MV-4-11 (cell line): Measurements from ENCODE around the gene HENMT1.
"Not testable (repeated sequence)": the region's sequence is repeated elsewhere in the genome, so short reads cannot be mapped to it uniquely, and the experiment has no call there.

Experiments
- DNase-seq: peaks from one replicate; lab custom pipeline; 2025; lab: John Stamatoyannopoulos, UW

HENMT1 gene

DNA sequence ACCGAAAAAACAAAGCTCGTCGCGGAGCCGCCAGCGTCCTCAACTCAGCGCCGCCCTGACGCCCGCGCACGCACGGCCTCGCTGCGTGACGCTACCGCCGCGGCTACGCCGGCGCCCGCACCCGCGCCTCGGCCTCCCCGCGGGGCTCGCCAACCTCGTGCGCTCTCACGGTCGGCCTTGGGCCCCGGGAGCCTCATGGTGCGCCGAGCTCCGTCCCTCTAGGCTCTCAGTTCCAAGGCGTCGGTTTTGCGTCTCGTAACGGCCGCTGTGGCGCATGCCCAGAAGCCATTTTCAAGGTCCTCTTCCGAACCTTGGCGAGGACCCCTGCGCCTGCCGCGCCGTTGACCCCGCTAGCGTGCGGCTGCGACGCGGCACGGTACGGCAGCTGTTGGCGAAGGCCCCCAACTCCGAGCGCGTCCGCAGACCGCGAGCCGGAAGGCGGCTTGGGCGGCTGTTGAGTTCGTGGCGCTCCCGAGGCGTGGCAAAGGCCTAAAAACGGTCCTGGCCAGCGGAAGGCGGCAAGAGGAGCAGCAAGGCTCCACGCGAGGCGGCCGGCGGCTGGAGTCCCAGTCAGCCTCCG is at the start of gene HENMT1:
TSS of gene HENMT1 (minus strand) at position 64 of the 580 bp plus-strand sequence. CDS start 1,209 bp downstream, outside the sequence.
- DNase-seq, result peak; percentile 78

DNA sequence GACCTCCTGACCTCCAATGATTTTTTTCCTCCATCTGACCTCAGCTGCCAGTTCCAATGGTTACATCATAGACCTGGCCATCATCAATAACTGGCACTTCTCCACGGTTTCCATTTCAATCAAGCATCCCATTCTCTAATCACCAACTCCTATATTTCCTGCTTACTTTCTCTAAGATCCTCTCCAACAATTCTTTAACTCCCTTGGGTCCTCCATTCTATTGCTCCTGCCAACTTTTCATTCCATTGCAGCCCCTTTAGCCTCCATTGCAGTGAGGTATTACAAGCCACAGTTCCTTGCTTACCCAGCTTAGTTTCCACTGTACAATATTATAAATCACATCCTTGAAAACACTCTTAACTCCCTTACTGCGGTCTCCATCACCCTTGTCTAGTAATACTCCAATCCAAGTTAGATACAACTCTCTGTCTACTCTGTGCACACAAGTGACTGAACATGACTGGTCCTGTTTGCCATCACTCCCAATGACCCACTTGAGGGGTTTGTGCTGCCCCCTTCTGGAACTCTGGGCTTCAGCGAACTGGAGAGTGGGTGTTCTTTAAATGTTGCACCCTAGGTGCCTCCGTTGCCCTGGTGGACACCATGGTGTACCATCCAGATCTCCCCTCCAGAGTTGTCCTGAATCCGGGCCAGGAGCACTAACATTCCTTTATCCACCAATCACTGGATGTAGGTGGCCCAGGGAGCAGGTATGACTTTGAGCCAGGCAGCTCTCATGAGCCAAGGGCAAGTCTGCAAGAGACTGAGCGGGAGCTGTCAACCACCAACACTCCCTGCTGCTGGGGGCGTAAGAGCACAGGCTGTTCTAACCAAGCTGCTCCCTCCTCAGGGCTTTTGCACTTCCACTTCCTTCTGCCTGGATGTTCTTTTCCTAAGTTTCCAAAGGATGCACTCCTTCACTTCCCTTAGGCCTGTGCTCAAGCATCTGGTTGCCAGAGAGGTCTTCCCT is 48.1 kb upstream of the HENMT1 start:
- no peak for DNase-seq

DNA sequence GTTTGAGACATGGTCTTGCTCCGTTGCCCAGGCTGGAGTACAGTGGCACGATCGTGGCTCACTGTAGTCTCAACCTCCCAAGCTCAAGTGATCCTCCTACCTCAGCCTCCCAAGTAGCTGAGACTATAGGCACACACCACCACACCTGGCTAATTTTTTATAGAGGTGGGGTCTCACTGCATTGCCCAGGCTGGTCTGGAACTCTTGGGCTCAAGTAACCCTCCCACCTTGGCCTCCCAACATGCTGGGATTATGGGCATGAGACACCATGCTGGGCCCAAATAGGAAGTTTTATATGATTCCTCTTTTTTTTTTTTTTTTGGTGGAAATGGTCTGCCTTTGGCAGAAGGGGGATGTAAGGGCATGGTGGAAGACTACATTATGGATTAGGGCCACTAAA is 45.8 kb upstream of the HENMT1 start:
- DNase-seq, result no peak

DNA sequence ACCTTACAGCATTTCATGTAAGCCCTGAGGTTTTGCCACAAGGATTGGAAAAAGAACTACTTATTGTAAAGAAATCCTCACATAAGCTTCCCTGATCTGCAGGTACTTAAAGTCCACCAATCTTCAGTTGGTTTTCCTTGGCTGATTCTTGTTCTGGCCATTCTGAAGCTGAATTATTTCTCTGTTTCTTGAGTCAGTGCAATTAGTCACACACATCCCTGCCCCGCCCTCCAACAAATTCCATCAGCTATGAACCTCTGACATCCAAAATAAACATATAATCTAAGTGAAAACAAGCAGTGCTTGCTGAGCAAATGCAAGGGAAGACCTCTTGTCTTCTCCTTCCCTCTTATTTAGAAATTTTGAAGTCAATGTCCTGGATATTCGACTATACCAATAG is 43.6 kb upstream of the HENMT1 start:
- DNase-seq, result no peak

DNA sequence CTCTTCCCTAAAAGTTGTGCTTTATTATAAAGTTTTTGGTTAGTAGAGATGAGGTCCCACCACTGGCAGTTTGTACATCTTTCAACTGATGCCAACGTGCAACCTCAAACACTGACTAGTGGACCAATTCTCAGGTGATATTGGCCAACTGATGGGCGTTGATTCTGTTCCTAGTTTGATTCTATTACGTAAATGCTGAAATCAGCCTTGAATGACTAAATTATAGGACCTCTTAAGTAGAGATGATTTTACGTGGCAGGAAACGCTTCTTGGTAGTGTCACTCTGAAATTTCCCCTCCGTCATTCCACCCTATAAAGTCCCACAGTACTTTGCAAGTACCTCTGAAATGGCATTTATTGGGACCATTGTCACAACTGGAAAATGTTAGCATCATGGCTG is 43.0 kb upstream of the HENMT1 start:
- DNase-seq, result no peak

DNA sequence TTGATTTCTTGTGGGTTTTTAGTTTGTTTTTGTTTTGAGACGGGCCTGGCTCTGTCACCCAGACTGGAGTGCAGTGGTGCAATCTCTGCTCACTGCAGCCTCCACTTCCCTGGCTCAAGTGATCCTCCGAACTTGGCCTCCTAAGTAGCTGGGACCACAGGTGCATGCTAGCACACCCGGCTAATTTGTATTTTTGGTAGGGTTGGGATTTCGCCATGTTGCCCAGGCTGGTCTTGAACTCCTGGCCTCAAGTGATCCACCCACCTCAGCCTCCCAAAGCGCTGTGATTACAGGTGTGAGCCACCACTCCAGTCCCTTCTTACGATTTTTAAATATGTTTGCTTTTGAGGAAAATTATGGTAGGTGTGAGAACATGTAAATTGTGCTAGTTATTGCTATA is 41.2 kb upstream of the HENMT1 start:
- DNase-seq, result not testable (repeated sequence)

DNA sequence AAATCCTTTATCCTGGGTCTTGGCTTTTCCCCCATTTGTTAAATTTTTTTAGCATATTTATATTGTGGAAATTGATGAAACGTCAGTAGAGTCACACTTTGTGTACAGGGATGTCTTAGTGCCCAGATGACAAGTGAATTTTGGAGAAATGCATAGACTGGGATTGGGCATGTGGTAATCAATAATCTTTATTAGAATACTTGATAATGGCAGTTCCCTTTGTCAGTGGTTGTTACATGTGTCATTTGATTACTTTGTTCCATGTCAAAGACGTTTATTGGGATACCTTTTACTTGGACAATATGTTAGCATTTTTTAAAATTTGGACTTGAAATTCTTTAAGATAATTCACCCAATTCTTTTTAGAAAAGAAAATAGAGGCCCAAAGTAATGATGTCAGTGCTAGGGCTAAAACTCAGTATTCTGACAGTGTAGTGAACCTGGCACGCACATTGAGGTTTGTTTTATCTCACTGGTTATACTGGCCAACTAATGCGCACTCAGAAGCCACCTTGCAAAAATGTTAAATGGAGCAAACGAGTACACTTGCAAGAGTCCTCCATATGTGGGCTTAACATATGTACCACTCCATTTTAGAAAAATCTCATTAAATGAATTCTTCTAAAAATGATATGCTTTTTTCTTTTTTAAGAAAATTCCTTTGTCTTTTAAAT is 40.4 kb upstream of the HENMT1 start:
- DNase-seq, result no peak

DNA sequence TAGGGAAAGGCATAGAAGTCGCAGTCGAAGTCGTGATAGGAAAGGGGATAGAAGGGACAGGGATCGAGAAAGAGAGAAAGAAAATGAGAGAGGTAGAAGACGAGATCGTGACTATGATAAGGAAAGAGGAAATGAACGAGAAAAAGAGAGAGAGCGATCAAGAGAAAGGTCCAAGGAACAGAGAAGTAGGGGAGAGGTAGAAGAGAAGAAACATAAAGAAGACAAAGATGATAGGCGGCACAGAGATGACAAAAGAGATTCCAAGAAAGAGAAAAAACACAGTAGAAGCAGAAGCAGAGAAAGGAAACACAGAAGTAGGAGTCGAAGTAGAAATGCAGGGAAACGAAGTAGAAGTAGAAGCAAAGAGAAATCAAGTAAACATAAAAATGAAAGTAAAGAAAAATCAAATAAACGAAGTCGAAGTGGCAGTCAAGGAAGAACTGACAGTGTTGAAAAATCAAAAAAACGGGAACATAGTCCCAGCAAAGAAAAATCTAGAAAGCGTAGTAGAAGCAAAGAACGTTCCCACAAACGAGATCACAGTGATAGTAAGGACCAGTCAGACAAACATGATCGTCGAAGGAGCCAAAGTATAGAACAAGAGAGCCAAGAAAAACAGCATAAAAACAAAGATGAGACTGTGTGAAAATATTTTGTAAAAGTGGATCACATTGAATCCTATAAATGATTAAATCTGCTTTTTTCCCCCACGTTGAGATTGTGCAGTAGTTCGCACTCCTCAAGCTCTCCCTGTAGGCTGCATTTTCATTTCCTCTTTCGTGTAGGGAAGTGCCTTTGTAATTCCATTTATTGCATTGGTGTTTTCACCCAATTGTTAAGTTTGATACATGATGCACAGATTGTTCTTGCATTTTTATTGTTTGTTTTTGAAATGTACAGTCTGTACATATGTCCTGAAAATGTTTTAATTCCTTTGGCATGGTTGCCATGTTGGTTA is 38.8 kb upstream of the HENMT1 start:
- peak; percentile 75 for DNase-seq

DNA sequence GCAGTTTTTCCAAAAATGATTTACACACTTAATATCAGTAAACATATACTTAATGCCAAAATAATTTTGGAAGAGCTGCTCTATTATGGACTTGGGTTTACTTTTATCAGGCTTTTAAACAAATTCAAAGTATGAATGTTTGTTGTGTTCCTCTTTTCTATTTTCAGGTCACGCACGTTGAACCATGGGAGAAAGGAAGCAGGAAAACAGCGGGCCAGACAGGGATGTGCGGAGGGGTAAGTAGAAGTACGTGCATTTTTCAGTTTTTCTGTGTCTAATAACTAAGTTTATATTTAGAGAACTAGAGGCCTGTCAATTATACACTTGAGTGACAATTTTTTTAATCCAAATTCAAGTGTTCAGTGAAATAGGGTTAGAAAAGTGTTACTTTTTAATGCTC is 34.6 kb upstream of the HENMT1 start:
- peak; percentile 15 for DNase-seq

DNA sequence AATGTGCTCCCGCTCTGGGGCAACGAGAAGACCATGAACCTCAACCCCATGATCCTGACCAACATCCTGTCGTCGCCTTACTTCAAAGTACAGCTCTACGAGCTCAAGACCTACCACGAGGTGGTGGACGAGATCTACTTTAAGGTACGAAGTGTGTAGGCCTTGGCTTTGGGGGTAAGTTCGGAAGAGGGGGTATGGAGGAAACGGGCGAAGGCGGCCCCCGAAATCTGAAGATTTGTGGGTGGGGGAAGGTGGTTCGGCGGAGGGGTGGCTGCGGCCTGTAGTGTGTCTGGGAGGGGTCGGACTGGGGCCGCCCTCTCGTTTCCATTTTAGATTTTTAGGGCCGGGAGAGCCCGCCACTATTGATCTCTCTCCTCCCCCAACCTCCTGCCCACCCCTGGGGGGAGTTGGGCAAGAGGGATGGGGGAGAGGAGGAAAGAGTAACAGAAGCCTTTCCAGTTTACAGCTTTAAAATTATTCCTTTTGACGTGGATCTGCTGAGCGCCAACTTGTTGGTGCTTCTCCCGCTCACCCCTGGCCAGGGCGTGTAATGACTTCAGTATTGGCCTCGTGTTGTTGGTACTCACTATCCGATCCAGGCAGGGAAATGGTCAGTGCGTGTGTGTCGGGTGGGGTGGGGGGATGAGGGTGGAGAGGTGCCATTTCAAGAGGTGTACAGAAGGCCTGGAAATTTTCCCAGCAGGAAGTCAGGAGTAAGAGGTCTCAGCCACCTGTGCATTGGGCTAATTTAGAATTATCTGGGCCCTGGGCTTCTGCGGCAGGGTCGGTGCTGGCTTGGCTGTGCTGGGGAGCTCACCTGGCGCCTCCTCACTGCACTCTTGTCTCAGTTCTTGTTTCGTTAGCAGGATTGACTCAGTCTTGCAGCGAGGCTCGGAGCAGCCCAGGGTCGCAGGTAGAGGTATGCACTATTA is 32.1 kb upstream of the HENMT1 start:
- DNase-seq, result peak; percentile 55

DNA sequence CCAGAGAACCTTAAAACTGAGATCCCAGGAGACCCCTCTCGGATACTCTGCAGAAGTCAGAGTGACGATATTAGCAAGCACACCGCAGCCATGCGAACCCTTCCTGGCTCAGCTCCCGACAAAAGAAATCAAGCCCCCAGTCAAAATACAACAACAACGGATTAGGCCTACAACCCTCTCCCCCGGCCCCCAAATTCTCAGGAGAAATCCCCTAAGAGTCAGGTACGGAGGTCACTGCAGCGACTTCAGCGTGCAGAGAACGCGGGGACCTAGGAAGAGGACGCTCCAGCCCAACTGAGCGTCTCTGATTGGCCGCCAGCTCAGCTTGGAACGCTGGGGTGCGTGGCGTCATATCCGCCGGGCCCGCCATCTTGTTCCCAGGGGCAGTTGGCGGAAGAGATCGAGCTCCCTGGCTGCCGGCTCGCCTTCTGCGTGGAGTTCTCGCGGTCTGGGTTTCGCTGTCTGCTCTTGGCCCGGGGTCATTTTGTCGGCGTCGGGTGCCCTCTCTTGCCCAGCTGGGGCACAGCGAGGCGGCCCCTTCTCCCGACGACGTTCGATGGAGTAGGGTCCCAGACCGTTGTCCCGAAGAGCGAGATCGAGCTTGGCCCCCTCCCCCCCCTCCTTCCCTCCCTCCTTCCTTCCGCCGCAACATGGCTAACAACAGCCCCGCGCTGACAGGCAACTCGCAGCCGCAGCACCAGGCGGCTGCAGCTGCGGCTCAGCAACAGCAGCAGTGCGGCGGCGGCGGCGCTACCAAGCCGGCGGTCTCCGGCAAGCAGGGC is 31.2 kb upstream of the HENMT1 start, which contains the start of gene PRPF38B:
TSS of gene PRPF38B (plus strand) at position 369 of the 782 bp plus-strand sequence. CDS start at position 651, 282 bp downstream.
- DNase-seq, result peak; percentile 87

DNA sequence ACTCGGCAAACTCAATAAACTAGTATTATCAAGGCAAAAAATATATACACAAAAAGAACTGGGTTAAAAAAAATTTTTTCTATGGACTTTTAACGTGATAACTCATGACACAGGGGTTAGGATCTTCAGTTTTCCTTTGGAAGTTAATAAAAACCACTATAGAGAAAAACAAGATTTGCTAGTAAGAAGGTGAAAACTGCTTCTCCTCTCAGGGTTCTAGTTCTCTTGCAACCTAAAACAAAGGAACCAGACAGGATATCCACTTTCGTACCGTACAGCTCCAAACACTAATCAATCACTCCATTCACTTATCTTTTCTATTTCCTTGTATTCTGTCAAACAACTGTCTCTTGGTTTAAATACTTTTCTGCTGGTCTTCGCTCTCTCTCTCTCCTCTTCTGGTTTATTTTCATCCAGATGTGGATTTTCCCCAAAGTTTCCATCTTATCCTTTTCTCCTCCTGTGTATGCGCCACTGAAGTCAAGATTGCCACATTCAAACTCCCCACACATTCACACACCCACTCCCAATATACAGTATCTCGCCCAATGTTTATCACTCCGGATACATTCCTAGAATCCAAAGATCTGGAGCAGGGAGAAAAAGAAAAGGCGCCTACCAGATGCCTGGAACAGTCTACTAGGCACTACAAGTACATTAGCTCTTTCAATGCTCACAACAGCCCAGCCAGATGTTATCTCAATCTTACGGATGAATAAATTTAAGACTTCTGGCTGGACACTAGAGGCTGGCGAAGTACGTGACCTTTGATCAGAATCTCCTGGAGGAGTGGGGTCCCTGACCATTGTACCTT is 30.4 kb upstream of the HENMT1 start:
- no peak for DNase-seq

DNA sequence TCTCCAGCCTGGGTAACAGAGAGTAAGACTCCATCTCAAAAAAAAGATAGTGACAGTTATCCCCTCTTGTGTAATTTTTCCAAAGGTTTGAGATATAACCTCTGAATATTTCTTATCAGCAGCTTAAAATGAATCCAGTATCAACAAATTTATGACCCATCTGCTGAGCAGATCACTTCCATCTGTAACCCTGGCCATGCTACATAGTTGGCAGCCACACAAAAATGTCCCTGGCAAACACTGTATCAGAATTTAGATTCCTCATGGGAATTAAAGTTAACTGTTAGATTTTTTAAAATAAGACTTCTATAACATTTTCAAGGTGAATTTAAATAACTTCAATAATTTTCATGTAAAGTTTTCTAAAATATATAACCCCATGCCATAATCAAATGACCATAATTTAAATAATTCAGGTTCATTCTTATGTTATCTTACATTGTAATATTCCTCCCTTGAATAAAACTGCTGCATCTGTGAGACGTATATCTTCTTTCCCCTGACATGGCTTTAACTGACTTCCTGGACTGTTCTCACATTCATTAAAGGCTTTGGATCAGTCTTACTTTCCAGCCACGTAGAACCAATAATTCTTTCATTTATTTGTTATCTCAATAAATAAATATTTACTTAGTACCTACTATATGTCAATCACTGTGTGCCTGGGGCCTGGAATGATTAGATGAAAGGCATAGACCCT is 25.9 kb upstream of the HENMT1 start:
- DNase-seq, result no peak

DNA sequence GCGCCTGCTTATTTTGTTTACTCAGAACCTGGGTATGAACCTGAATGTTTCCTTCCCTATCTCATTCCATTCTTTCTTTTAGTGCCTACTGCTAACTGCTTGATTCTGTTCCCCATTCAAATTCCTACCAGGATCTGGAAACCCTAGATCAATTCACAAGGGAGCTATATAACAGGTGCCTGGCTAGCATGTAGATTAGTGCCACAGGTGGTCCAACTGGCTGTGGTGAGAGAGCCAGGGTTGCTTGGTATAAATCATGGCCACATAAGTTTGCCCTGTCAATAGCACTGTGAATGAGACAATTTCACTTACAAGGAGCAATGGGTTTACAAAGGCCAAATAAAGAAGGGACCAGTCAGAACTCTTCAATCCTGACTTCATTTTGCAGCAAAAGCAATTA is 24.6 kb upstream of the HENMT1 start:
- DNase-seq, result no peak

DNA sequence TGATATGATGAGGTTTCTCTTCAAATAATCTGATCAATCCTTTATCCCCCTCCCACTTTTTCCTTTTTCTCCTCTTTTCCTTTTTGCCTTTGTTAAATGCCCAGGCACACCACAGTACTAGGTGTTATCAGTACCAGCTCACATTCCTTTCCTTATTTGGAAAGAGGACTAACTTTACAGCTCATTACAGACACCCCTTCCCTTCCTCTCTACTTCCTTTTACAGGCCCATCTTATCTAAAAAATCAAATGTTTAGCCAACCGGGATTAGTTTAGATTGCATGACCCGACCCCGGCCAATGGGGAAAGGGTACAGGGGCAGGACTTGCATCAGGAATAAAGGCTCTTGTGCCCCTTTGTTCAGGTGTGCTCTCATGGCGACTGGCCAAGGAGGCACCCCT is 20.8 kb upstream of the HENMT1 start:
- not testable (repeated sequence) for DNase-seq

DNA sequence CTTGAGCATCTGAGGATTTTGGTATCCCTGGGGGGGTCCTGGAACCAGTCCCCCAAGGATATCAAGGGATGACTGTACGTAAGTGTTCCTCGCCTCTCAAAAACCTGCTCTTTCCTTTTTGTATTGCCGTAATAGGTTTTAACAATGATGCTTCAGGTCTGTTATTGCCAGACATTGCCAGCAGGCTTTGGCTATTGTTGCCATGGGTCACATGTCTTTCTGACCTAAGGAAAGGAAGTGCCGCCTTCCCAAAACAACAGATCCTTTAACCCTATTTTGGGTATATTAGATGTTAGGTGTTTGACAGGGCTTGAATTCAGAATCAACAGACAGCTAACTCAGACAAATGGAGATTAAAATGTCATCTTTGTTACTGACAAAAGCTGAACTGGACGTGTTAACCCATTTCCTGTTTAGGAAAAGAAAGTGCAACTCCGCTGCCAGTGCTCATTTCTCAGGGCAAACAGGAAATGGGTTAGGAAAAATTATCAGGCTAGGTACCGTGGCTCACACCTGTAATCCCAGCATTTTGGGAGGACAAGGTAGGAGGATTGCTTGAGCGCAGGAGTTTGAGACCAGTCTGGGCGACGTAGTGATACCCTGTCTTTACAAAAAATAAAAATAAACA is 18.8 kb upstream of the HENMT1 start:
- no peak for DNase-seq

DNA sequence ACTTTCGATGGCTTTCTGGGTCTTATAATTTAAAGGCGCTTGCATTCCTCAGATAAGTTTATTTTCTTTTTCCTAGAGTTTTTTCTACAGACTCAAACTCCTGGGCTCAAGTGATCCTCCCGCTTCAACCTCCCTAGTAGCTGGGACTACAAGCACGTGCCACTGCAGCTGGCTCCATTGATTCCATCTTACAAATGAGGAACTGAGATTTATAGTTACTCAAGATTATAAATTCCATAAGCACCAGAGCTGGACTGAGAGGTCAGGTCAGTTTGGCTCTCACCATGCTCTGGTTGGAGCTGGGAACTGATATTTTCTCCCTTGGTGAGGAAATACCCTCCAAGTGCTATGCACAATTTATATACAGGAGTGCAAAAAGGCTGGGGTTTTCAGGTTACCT is 17.8 kb upstream of the HENMT1 start:
- peak; percentile 52 for DNase-seq

DNA sequence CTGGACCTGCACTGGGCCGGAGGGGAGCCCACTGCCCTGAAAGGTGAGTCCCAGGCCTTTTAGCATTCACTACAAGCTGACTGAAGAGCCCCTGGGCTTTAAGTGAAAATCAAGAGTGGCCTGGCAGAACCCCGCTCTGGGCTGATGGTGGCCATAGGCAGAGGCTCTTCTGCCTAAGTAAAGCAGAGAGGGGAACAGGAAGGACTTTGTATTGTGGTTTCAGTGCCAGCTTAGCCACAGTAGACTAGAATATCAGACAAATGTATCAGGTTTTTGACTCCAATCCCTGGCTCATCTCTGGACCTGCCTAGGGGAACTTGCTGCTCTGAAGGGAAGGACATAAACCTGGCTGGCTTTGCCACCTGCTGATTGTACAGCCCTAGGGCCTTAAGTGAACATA is 10.2 kb upstream of the HENMT1 start:
- peak; percentile 62 for DNase-seq
